Astrocyte of the spinal cord (primary cell): ENCODE results near the gene SORCS2.

Source experiments
- DNase-seq: peaks from one replicate; pipeline ENCODE4 v3.0.0; 2011; ENCODE audit warnings: low read depth, low spot score
- H3K4me3 ChIP-seq: 2 replicates; pipeline ENCODE4 v1.5.1; 2011; ENCODE audit warnings: low read depth, mild to moderate bottlenecking, low read length, moderate library complexity
- CTCF ChIP-seq: IDR thresholded peaks from 2 replicates; pipeline ENCODE4 v1.5.1; 2012; ENCODE audit warnings: low read depth, mild to moderate bottlenecking, low read length, inconsistent platforms
- in situ Hi-C: cut with HindIII; loops from 2 replicates; pipeline ENCODE4 v1.10.0; 2017; ENCODE audit warnings: low sequenced_read_pairs

The SORCS2 gene

GRCh38 chr4:7627251-7628250, 435.2 kb downstream of the SORCS2 start:
- no peak for DNase-seq
- in situ Hi-C loops = no loop called here

GRCh38 chr4:7628432-7628831, 436.1 kb downstream of the SORCS2 start:
- no peak for DNase-seq
- TF ChIP-seq CTCF = no peak
- in situ Hi-C loops = no loop called here
- no peak overlapping the region for H3K4me3 ChIP-seq

More at GRCh38 chr4:7627251-7628250, 435.2 kb downstream of the SORCS2 start:
- H3K4me3 ChIP-seq = no peak overlapping the region
- TF ChIP-seq CTCF = no peak

DNA sequence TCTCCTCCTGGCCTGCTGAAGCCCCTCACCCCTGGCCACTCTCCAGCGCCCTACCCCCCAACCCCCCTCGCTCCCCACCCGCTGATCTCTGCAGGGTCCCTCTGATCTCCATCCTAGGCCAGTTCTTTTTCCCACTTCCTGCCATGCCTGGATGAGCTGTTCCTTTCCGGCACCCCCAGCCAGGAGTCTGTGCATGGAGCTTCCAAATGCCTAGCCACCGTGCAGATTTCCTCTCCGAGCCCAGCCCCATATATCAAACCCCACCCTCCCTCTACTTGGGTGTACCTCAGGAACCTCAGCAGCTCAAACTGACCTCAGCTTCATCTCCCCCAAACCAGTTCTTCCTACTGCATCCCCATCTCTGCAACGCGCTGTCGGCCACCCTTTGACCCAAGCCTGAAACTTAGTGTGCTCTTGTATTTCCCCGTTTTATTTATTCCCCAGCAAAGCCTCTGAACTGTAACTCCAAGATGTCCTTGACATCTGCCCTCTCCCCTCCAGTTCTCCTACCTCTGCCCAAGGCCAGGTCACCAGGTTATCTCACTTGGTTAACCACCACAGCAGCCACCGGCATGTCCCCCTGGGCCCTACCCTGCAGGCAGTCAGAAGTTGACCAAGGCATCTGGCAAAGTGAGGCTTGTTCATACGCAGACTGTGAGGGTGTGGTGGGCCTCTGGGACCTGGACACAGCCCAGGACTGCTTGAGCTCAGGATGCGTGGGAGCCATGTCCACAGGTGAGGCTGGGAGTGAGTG, 437.3 kb downstream of the SORCS2 start:
- in situ Hi-C loops = no loop called here
- no peak overlapping the region for H3K4me3 ChIP-seq
- no peak for DNase-seq
- TF ChIP-seq CTCF = no peak

- TF ChIP-seq CTCF = no peak
- in situ Hi-C loops = no loop called here
- DNase-seq = peak; percentile 91
- no peak overlapping the region for H3K4me3 ChIP-seq
These were observed 438.4 kb downstream of the SORCS2 start for GRCh38 chr4:7630568-7631287.

DNA sequence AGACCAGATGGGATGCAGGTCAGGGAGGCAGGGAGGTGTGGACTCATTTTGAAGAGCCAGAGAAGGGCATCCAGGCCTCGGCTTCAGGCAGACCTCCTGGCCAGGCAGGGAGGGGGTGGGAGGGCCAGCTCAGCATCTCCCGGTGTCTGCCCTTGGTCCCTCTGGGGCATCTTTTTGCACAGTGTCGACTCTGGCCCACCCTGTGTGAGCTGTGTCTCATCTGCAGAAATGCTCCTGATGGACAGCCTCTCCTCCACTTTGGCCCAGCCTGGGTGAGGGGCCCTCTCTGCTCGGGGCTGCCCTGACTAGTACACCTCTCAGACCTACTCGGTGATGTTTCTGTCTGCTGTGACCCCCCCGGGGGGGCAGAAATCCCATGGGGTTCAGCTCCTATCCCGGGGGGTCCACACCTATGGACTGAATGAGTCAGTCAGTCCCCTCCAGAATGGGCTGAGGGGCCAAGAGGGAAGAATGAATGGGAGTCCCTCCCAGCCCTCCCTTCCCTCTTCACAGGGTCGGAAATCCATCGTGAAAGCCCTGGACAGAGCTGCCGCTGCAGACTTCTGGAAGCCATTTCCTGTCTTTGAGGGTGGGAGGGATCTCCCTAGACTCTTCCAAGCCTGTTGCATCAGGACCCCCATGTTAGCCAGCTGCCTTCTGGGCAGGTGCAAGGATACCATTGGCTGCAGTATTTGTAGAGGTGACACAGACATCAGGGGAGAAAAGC, 439.1 kb downstream of the SORCS2 start:
- no peak overlapping the region for H3K4me3 ChIP-seq
- no peak for TF ChIP-seq CTCF
- in situ Hi-C loops = no loop called here

DNA sequence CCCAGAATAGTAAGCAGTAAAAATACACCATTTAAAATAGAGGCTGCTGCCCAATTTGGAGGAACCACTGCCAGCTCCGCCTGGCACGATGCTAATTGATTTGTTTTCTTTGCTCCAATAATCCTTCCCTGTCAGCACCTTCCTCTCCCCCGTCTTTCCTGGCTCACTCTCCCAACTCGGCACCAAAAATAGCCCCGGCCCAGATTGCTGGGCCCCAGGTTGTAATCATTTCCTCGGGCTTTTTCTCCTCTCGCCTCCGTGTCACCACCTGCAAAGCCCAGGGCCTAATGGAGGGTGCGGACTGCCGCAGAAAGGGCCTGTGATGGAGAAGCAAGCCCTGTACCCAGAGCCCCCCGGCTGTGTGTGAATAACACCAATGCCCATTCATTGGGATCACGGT, 440.0 kb downstream of the SORCS2 start:
- H3K4me3 ChIP-seq = no peak overlapping the region
- in situ Hi-C loops = no loop called here
- no peak for TF ChIP-seq CTCF
- no peak for DNase-seq

More for the DNA sequence above, 439.1 kb downstream of the SORCS2 start:
- DNase-seq = no peak
